H1 (cell line): ENCODE data around the gene RBM20. TPM values are rescaled to one million over a fixed set of nuclear protein-coding genes. Genes with fewer than 3 reads are reported as not detected.

ENCODE experiments used
- CTCF ChIA-PET: fragments of 300-600 bp; sonication (Branson Sonifier 250); formaldehyde crosslinking; loops from one replicate; lab custom pipeline; 2021; ENCODE audit not compliant: partially characterized antibody; lab: Charles Lee
- POLR2A ChIA-PET: fragments of 300-600 bp; sonication (Branson Sonifier 250); formaldehyde crosslinking; loops from one replicate; lab custom pipeline; 2021; ENCODE audit warnings: inconsistent platforms; ENCODE audit not compliant: partially characterized antibody; lab: Charles Lee
- DNase-seq, 2 experiments: peaks; one replicate each; pipeline versions ENCODE4 v3.0.0 to v3.0.0-alpha.2; 2010 to 2022; ENCODE audit warnings: low spot score in 2 of 2, low read depth in 1 of 2, mixed read lengths in 1 of 2
- FAIRE-seq: peaks from 2 replicates; lab custom pipeline; 2011; peaks lifted over from hg19 to GRCh38; lab: Jason Lieb, UNC
- H2AFZ ChIP-seq: 2 replicates; pipeline ENCODE4 v1.8.1; 2012; ENCODE audit warnings: low read length, inconsistent platforms
- H2AK5ac ChIP-seq: 2 replicates; pipeline ENCODE4 v1.6.1; 2013; ENCODE audit warnings: low read depth, low read length
- H2BK120ac ChIP-seq: replicated peaks from 2 replicates; pipeline ENCODE3; 2013; ENCODE audit warnings: low read depth, low read length, inconsistent platforms
- H2BK12ac ChIP-seq: 2 replicates; pipeline ENCODE4 v1.6.1; 2013; ENCODE audit warnings: low read depth, low read length
- H2BK15ac ChIP-seq: 2 replicates; pipeline ENCODE4 v1.6.1; 2013; ENCODE audit warnings: low read length
- H2BK20ac ChIP-seq: 2 replicates; pipeline ENCODE4 v1.6.1; 2013; ENCODE audit warnings: low read length
- H2BK5ac ChIP-seq: 2 replicates; pipeline ENCODE4 v1.6.1; 2013; ENCODE audit warnings: low read depth, low read length
- H3K14ac ChIP-seq: 2 replicates; pipeline ENCODE4 v1.6.1; 2013; ENCODE audit warnings: inconsistent platforms; ENCODE audit not compliant: insufficient read length
- H3K18ac ChIP-seq: 2 replicates; pipeline ENCODE4 v1.6.1; 2013; ENCODE audit warnings: low read length; ENCODE audit errors: extremely low read depth
- H3K23ac ChIP-seq: 2 replicates; pipeline ENCODE4 v1.6.1; 2013; ENCODE audit warnings: inconsistent platforms; ENCODE audit not compliant: insufficient read length
- H3K23me2 ChIP-seq: 2 replicates; pipeline ENCODE4 v1.6.1; 2013; ENCODE audit warnings: low read depth, low read length
- H3K27ac ChIP-seq: 2 replicates; pipeline ENCODE4 v1.6.1; 2011; ENCODE audit warnings: low read depth, low read length, inconsistent platforms
- H3K27me3 ChIP-seq, 4 experiments: replicated peaks in 1 of 4; 1 replicate in 1 of 4; 2 replicates in 3 of 4; pipeline versions ENCODE4 v1.6.1 to v1.8.1; 2011 to 2013; ENCODE audit warnings: low read length in 3 of 4, mild to moderate bottlenecking in 3 of 4, inconsistent platforms in 2 of 4, mixed read lengths in 2 of 4, moderate library complexity in 1 of 4; ENCODE audit not compliant: control insufficient read depth in 3 of 4, insufficient read depth in 3 of 4; ENCODE audit errors: extremely low read depth in 1 of 4
- H3K36me3 ChIP-seq, 4 experiments: 2 replicates each; pipeline versions ENCODE4 v1.6.1 to v1.8.1; 2011 to 2013; ENCODE audit warnings: mild to moderate bottlenecking in 4 of 4, low read length in 3 of 4, moderate library complexity in 2 of 4, control low read depth in 1 of 4, inconsistent platforms in 1 of 4; ENCODE audit not compliant: insufficient read depth in 4 of 4, control insufficient read depth in 2 of 4
- H3K4ac ChIP-seq: replicated peaks from 2 replicates; pipeline ENCODE3; 2013; ENCODE audit warnings: low read length, low read depth, mixed read lengths, inconsistent platforms; ENCODE audit not compliant: insufficient read length
- H3K4me1 ChIP-seq, 4 experiments: replicated peaks in 1 of 4; 1 replicate in 1 of 4; 2 replicates in 3 of 4; pipeline versions ENCODE4 v1.6.1 to v1.8.1; 2011 to 2013; ENCODE audit warnings: low read length in 3 of 4, inconsistent platforms in 2 of 4, mixed read lengths in 1 of 4; ENCODE audit not compliant: insufficient read depth in 4 of 4, control insufficient read depth in 3 of 4
- H3K4me2 ChIP-seq, 2 experiments: 2 replicates each; pipeline versions ENCODE4 v1.6.1 to v1.8.1; 2011 to 2013; ENCODE audit warnings: low read depth in 2 of 2, low read length in 2 of 2, control low read depth in 1 of 2, inconsistent platforms in 1 of 2, mild to moderate bottlenecking in 1 of 2; ENCODE audit not compliant: insufficient read depth in 1 of 2
- H3K4me3 ChIP-seq, 4 experiments: fragments of 200-600, 300-600 bp in 1 of 4; sonication (generic), shearing (Covaris generic), sonication (Bioruptor Twin) in 1 of 4; 2 replicates each; pipeline versions ENCODE4 v1.5.1 to v1.8.1; 2011 to 2016; ENCODE audit warnings: low read length in 4 of 4, low read depth in 3 of 4, control low read depth in 2 of 4, inconsistent platforms in 2 of 4, mild to moderate bottlenecking in 2 of 4, mixed read lengths in 1 of 4, moderate library complexity in 1 of 4; ENCODE audit not compliant: insufficient read depth in 2 of 4; ENCODE audit errors: extremely low read depth in 1 of 4
- H3K56ac ChIP-seq: replicated peaks from 2 replicates; pipeline ENCODE3; 2013; ENCODE audit warnings: low read depth, mild to moderate bottlenecking, mixed read lengths, low read length, inconsistent platforms; ENCODE audit not compliant: insufficient read length
- H3K79me1 ChIP-seq: 2 replicates; pipeline ENCODE4 v1.6.1; 2013; ENCODE audit warnings: low read depth, low read length, control low read depth
- H3K79me2 ChIP-seq, 2 experiments: 2 replicates each; pipeline versions ENCODE4 v1.6.1 to v1.8.1; 2012 to 2013; ENCODE audit warnings: low read length in 2 of 2, mild to moderate bottlenecking in 2 of 2, inconsistent platforms in 1 of 2; ENCODE audit not compliant: insufficient read depth in 2 of 2, control insufficient read depth in 1 of 2
- H3K9ac ChIP-seq, 4 experiments: replicated peaks in 1 of 4; 1 replicate in 1 of 4; 2 replicates in 3 of 4; pipeline versions ENCODE4 v1.6.1 to v1.8.1; 2011 to 2013; ENCODE audit warnings: low read depth in 3 of 4, low read length in 3 of 4, control low read depth in 2 of 4, mild to moderate bottlenecking in 2 of 4, moderate library complexity in 2 of 4, inconsistent platforms in 1 of 4; ENCODE audit errors: extremely low read depth in 1 of 4
- H3K9me3 ChIP-seq, 2 experiments: 2 replicates each; pipeline versions ENCODE4 v1.6.1 to v1.8.1; 2012 to 2013; ENCODE audit warnings: mild to moderate bottlenecking in 2 of 2, moderate library complexity in 2 of 2, control low read depth in 1 of 2, inconsistent platforms in 1 of 2, low read depth in 1 of 2, low read length in 1 of 2, mixed read lengths in 1 of 2; ENCODE audit not compliant: insufficient read depth in 2 of 2
- H4K20me1 ChIP-seq, 2 experiments: replicated peaks in 1 of 2; 2 replicates each; pipeline versions ENCODE3 to v1.8.1; 2011 to 2013; ENCODE audit warnings: inconsistent platforms in 2 of 2, low read length in 2 of 2, mild to moderate bottlenecking in 1 of 2; ENCODE audit not compliant: insufficient read depth in 2 of 2, control insufficient read depth in 1 of 2
- H4K5ac ChIP-seq: 2 replicates; pipeline ENCODE4 v1.6.1; 2013; ENCODE audit warnings: low read length, low read depth, mixed read lengths, inconsistent platforms; ENCODE audit not compliant: insufficient read length
- H4K8ac ChIP-seq: 2 replicates; pipeline ENCODE4 v1.8.0; 2013; ENCODE audit warnings: mild to moderate bottlenecking, moderate library complexity, low read length, inconsistent platforms; ENCODE audit not compliant: insufficient read depth; ENCODE audit errors: extremely low read depth
- H4K91ac ChIP-seq: replicated peaks from 2 replicates; pipeline ENCODE3; 2013; ENCODE audit warnings: low read length, mixed read lengths, inconsistent platforms; ENCODE audit not compliant: insufficient read length
- HDAC2 ChIP-seq, 2 experiments: fragments of 300-600 bp in 1 of 2; sonication (generic) in 1 of 2; IDR thresholded peaks; 2 replicates each; pipeline ENCODE4 v1.6.1; 2011 to 2012; ENCODE audit warnings: low read depth in 2 of 2, low read length in 2 of 2, mild to moderate bottlenecking in 2 of 2, moderate library complexity in 2 of 2, borderline replicate concordance in 1 of 2, inconsistent platforms in 1 of 2
- SP1 ChIP-seq: IDR thresholded peaks from 2 replicates; pipeline ENCODE4 v1.6.1; 2011; ENCODE audit warnings: low read depth, low read length
- SP2 ChIP-seq: IDR thresholded peaks from 2 replicates; pipeline ENCODE4 v1.6.1; 2012; ENCODE audit warnings: mild to moderate bottlenecking, low read length, inconsistent platforms
- WGBS, 2 experiments: shearing (Covaris generic) in 1 of 2; methylation state at CpG; one replicate each; pipeline versions ENCODE4 v1.1.6 to v1.1.7; 2013 to 2015; ENCODE audit warnings: low lambda C conversion rate in 2 of 2, mixed read lengths in 2 of 2, inconsistent platforms in 1 of 2, low coverage in 1 of 2, missing lambda C conversion rate in 1 of 2; ENCODE audit not compliant: insufficient replicate concordance in 2 of 2, insufficient coverage in 1 of 2, insufficient read length in 1 of 2; ENCODE audit errors: extremely low coverage in 1 of 2, missing lambda C conversion rate in 1 of 2; 5-methylcytosine and 5-hydroxymethylcytosine counted together
- polyA plus RNA-seq, 7 experiments: library from polyadenylated mRNA; depleted of rRNA in 3 of 7; stranded (reverse) in 5 of 7; unstranded in 2 of 7; fragments of >200 nt in 5 of 7; fragments of 200-250 nt in 2 of 7; gene quantifications; 1 replicate in 5 of 7; 2 replicates in 1 of 7; 4 replicates in 1 of 7; pipeline versions ENCODE4 v1.2.1 to v1.2.3, GENCODE V29; 2011 to 2013; ENCODE audit warnings: missing spikeins in 2 of 7, mixed read lengths in 2 of 7
- total RNA-seq: library from RNA; stranded (reverse); fragmentation: NEBNext Ultra II Directional; extraction: Animal tissue kit (Norgen Biotek cat#: 25700); gene quantifications from 2 replicates; pipeline ENCODE4 v1.2.1, GENCODE V29; 2021

The RBM20 gene
- total and polyA plus RNA-seq, 2 of the 8 experiments (the other 6 are each of a cell fraction or from before 2014, with no cell fraction given) = 0.05 to 0.63 TPM

- H3K18ac ChIP-seq = no peak overlapping the region
- H2BK5ac ChIP-seq = no peak overlapping the region
- no peak overlapping the region for H2BK12ac ChIP-seq
- H2BK20ac ChIP-seq = no peak overlapping the region
- no peak overlapping the region for H3K9ac ChIP-seq
- DNase-seq (no peak), FAIRE-seq (no peak)
- no peak overlapping the region for H3K27ac ChIP-seq
- H2BK15ac ChIP-seq = no peak overlapping the region
- no peak overlapping the region for H4K8ac ChIP-seq
- H3K9me3 ChIP-seq = no peaks in the 10 kb centered on the region
- no peaks in the 10 kb centered on the region for H3K27me3 ChIP-seq
- no peak overlapping the region for H3K4me2 ChIP-seq
- H2BK120ac ChIP-seq = no peak overlapping the region
- POLR2A ChIA-PET = no interaction called here
- H3K79me2 ChIP-seq = no peaks in the 10 kb centered on the region
- WGBS, 2 experiments = 95% methylated on average over 1 of the region's 1 CpG; no CpG with 5 or more reads in 1 of the 2 experiments
- H3K4ac ChIP-seq = no peak overlapping the region
- H3K23me2 ChIP-seq = no peaks in the 10 kb centered on the region; the same call in 1 of the 2 replicates
- no peaks in the 10 kb centered on the region for H4K20me1 ChIP-seq
- H3K36me3 ChIP-seq = no peaks in the 10 kb centered on the region
- H3K79me1 ChIP-seq = no peaks in the 10 kb centered on the region
- H2AK5ac ChIP-seq = no peak overlapping the region
- CTCF ChIA-PET = interaction anchor here (0.9 to 1.8 kb wide), 2 partner anchors 11 to 22 kb away, joined by 3 to 5 read pairs; no protein-coding TSS in a partner anchor
- H3K56ac ChIP-seq = no peak overlapping the region
- H3K4me1 ChIP-seq = peaks cover 4 to 16% (median 13%) of the 10 kb centered on the region in 4 experiments
- no peak overlapping the region for H3K14ac ChIP-seq
- H3K4me3 ChIP-seq = no peak overlapping the region
- H3K23ac ChIP-seq = no peak overlapping the region
- no peak overlapping the region for H2AFZ ChIP-seq
- no peak overlapping the region for H4K91ac ChIP-seq
- no peak overlapping the region for H4K5ac ChIP-seq
- TF ChIP-seq SP1 (no peak), SP2 (no peak), HDAC2 (IDR thresholded peaks at IDR 0.05; ENCODE audit: borderline replicate concordance in 1 of 2, low read depth in 2 of 2, low read length in 2 of 2) (no peak)
Observed at GRCh38 chr10:110825508-110825907, 181.4 kb downstream of the RBM20 start.
